HL-60 (cell line): Measurements from ENCODE around the gene SGPP2.

Experiments
- CTCF ChIP-seq: IDR thresholded peaks from one replicate; pipeline ENCODE4 v1.5.1; 2011; ENCODE audit warnings: low read length, control low read depth, inconsistent platforms; ENCODE audit not compliant: insufficient read depth
- POLR2AphosphoS5 ChIP-seq: IDR thresholded peaks from 2 replicates; pipeline ENCODE4 v1.6.1; 2012; ENCODE audit warnings: low read depth

- TF ChIP-seq CTCF (no peak), POLR2AphosphoS5 (no peak)
Observed at GRCh38 chr2:222410534-222410933, 13.8 kb upstream of the SGPP2 start.
